ENCODE data around the gene BAZ2B.
A peak's percentile ranks its signal among the peaks of the same experiment; 100 is the strongest.
"Not testable (repeated sequence)": the region's sequence is repeated elsewhere in the genome, so short reads cannot be mapped to it uniquely, and the experiment has no call there.

BAZ2B gene

GRCh38 chr2:159542101-159542500 is 74.2 kb downstream of the BAZ2B start:
- no peaks in the 10 kb centered on the region for H3K4me1 Mint-ChIP-seq
- H3K4me3 Mint-ChIP-seq: no peak overlapping the region
- H3K36me3 Mint-ChIP-seq: peaks cover 14% of the 10 kb centered on the region
- H3K9me3 Mint-ChIP-seq: peaks cover 16% of the 10 kb centered on the region
- H3K27ac Mint-ChIP-seq: no peak overlapping the region
- no peaks in the 10 kb centered on the region for H3K27me3 Mint-ChIP-seq

- Mint-ChIP-seq H3K9me3 (peaks cover 16% of the 10 kb centered on the region), H3K27me3 (no peaks in the 10 kb centered on the region), H3K27ac (no peak overlapping the region), H3K36me3 (peaks cover 14% of the 10 kb centered on the region), H3K4me3 (no peak overlapping the region), H3K4me1 (no peaks in the 10 kb centered on the region)
Measured at GRCh38 chr2:159539701-159540100, 76.6 kb downstream of the BAZ2B start.

- Mint-ChIP-seq H3K4me1 (no peaks in the 10 kb centered on the region), H3K9me3 (peaks cover 10% of the 10 kb centered on the region), H3K4me3 (no peak overlapping the region), H3K27me3 (no peaks in the 10 kb centered on the region), H3K36me3 (peaks cover 9% of the 10 kb centered on the region), H3K27ac (no peak overlapping the region)
Measured at GRCh38 chr2:159538801-159539200, 77.5 kb downstream of the BAZ2B start.

GRCh38 chr2:159535261-159535660 is 81.1 kb downstream of the BAZ2B start:
- H3K27me3 Mint-ChIP-seq, H3K9me3 Mint-ChIP-seq, H3K27ac Mint-ChIP-seq, H3K36me3 Mint-ChIP-seq, H3K4me3 Mint-ChIP-seq, H3K4me1 Mint-ChIP-seq: not testable (repeated sequence)

- H3K9me3 Mint-ChIP-seq: no peaks in the 10 kb centered on the region
- no peaks in the 10 kb centered on the region for H3K4me1 Mint-ChIP-seq
- H3K4me3 Mint-ChIP-seq: no peak overlapping the region
Measured at GRCh38 chr2:159531475-159531874, 84.9 kb downstream of the BAZ2B start.

GRCh38 chr2:159526433-159526832 is 89.9 kb downstream of the BAZ2B start:
- H3K27me3 Mint-ChIP-seq: no peaks in the 10 kb centered on the region
- H3K27ac Mint-ChIP-seq: no peak overlapping the region
- no peaks in the 10 kb centered on the region for H3K36me3 Mint-ChIP-seq
- H3K4me3 Mint-ChIP-seq: no peak overlapping the region
- no peaks in the 10 kb centered on the region for H3K4me1 Mint-ChIP-seq
- H3K9me3 Mint-ChIP-seq: no peaks in the 10 kb centered on the region

More at GRCh38 chr2:159531475-159531874, 84.9 kb downstream of the BAZ2B start:
- no peak overlapping the region for H3K27ac Mint-ChIP-seq
- H3K27me3 Mint-ChIP-seq: no peaks in the 10 kb centered on the region
- no peaks in the 10 kb centered on the region for H3K36me3 Mint-ChIP-seq

GRCh38 chr2:159525012-159525411 is 91.3 kb downstream of the BAZ2B start:
- Mint-ChIP-seq H3K27me3 (no peaks in the 10 kb centered on the region), H3K4me1 (no peaks in the 10 kb centered on the region), H3K27ac (no peak overlapping the region), H3K4me3 (no peak overlapping the region), H3K36me3 (no peaks in the 10 kb centered on the region), H3K9me3 (no peaks in the 10 kb centered on the region)

- Mint-ChIP-seq H3K4me1 (peaks cover 5% of the 10 kb centered on the region), H3K27me3 (no peaks in the 10 kb centered on the region), H3K27ac (no peak overlapping the region), H3K36me3 (no peaks in the 10 kb centered on the region), H3K4me3 (no peak overlapping the region), H3K9me3 (no peaks in the 10 kb centered on the region)
Measured at GRCh38 chr2:159521272-159521671, 95.1 kb downstream of the BAZ2B start.

GRCh38 chr2:159518321-159519005 is 97.9 kb downstream of the BAZ2B start:
- H3K36me3 Mint-ChIP-seq: no peaks in the 10 kb centered on the region
- no peak overlapping the region for H3K4me3 Mint-ChIP-seq
- H3K27me3 Mint-ChIP-seq: no peaks in the 10 kb centered on the region
- H3K4me1 Mint-ChIP-seq: peaks cover 27% of the 10 kb centered on the region
- no peak overlapping the region for H3K27ac Mint-ChIP-seq
- no peaks in the 10 kb centered on the region for H3K9me3 Mint-ChIP-seq

GRCh38 chr2:159516241-159516758 is 100.0 kb downstream of the BAZ2B start:
- Mint-ChIP-seq H3K9me3 (no peaks in the 10 kb centered on the region), H3K27ac (peak overlapping the region; percentile 63), H3K4me3 (peak overlapping the region; percentile 81), H3K36me3 (no peaks in the 10 kb centered on the region), H3K4me1 (peaks cover 29% of the 10 kb centered on the region), H3K27me3 (no peaks in the 10 kb centered on the region)

GRCh38 chr2:159515441-159515840 is 100.9 kb downstream of the BAZ2B start:
- Mint-ChIP-seq H3K27me3 (no peaks in the 10 kb centered on the region), H3K4me1 (peaks cover 29% of the 10 kb centered on the region), H3K36me3 (no peaks in the 10 kb centered on the region), H3K4me3 (peak overlapping the region; percentile 84), H3K9me3 (no peaks in the 10 kb centered on the region), H3K27ac (peak overlapping the region; percentile 76)

- H3K27ac Mint-ChIP-seq: no peak overlapping the region
- peaks cover 34% of the 10 kb centered on the region for H3K4me1 Mint-ChIP-seq
- H3K9me3 Mint-ChIP-seq: no peaks in the 10 kb centered on the region
- peaks cover 2% of the 10 kb centered on the region for H3K36me3 Mint-ChIP-seq
- H3K27me3 Mint-ChIP-seq: no peaks in the 10 kb centered on the region
- peak overlapping the region; percentile 1 for H3K4me3 Mint-ChIP-seq
Measured at GRCh38 chr2:159513745-159514144, 102.6 kb downstream of the BAZ2B start.

- H3K4me1 Mint-ChIP-seq: peaks cover 28% of the 10 kb centered on the region
- H3K36me3 Mint-ChIP-seq: peaks cover 4% of the 10 kb centered on the region
- no peaks in the 10 kb centered on the region for H3K27me3 Mint-ChIP-seq
- H3K4me3 Mint-ChIP-seq: no peak overlapping the region
- no peak overlapping the region for H3K27ac Mint-ChIP-seq
- no peaks in the 10 kb centered on the region for H3K9me3 Mint-ChIP-seq
Measured at GRCh38 chr2:159508140-159508539, 108.2 kb downstream of the BAZ2B start.

GRCh38 chr2:159506764-159507440 is 109.4 kb downstream of the BAZ2B start:
- Mint-ChIP-seq H3K36me3 (peaks cover 7% of the 10 kb centered on the region), H3K4me3 (no peak overlapping the region), H3K27ac (peak overlapping the region; percentile 42), H3K9me3 (peaks cover 2% of the 10 kb centered on the region), H3K4me1 (peaks cover 28% of the 10 kb centered on the region), H3K27me3 (no peaks in the 10 kb centered on the region)

- Mint-ChIP-seq H3K36me3 (peaks cover 10% of the 10 kb centered on the region), H3K27me3 (no peaks in the 10 kb centered on the region), H3K27ac (no peak overlapping the region)
Measured at GRCh38 chr2:159506202-159506601, 110.1 kb downstream of the BAZ2B start.

GRCh38 chr2:159505196-159505595 is 111.2 kb downstream of the BAZ2B start:
- H3K36me3 Mint-ChIP-seq: peaks cover 11% of the 10 kb centered on the region
- H3K9me3 Mint-ChIP-seq: peaks cover 4% of the 10 kb centered on the region
- peaks cover 28% of the 10 kb centered on the region for H3K4me1 Mint-ChIP-seq
- no peak overlapping the region for H3K4me3 Mint-ChIP-seq
- H3K27me3 Mint-ChIP-seq: no peaks in the 10 kb centered on the region
- H3K27ac Mint-ChIP-seq: no peak overlapping the region

More at GRCh38 chr2:159506202-159506601, 110.1 kb downstream of the BAZ2B start:
- Mint-ChIP-seq H3K4me3 (no peak overlapping the region), H3K4me1 (peaks cover 28% of the 10 kb centered on the region), H3K9me3 (peaks cover 4% of the 10 kb centered on the region)
